ENCODE measurements around the gene RNF34.
A peak's percentile ranks its signal among the peaks of the same experiment; 100 is the strongest.

RNF34 gene

DNA sequence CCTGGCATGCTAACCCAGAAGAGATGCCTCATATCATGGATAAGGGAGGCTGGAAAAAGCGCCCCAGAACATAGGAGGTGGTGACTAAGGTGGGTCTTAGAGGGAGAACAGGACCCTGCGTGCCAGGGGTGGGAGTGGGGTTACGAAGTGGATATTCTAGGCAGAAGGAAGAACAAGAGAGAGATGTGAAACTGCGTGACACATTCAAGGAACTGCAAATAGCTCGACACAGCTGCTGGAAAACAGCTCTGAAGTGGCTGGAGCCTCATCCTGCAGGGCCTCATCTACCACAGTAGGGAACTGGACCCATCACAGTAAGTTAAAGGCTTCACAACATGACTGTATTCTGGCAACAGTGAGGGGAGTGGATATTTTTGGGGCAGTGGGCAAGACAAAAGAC is 61.1 kb downstream of the RNF34 start:
- CTCF ChIA-PET = interaction anchor here (0.9 to 10.3 kb wide), 4 partner anchors 17 to 333 kb away, joined by 3 to 79 read pairs (median 4); partner anchors contain the start of gene RHOF
- peak; percentile 13 for DNase-seq (ENCODE audit: extremely low spot score)
- TF ChIP-seq, protein P1, sequence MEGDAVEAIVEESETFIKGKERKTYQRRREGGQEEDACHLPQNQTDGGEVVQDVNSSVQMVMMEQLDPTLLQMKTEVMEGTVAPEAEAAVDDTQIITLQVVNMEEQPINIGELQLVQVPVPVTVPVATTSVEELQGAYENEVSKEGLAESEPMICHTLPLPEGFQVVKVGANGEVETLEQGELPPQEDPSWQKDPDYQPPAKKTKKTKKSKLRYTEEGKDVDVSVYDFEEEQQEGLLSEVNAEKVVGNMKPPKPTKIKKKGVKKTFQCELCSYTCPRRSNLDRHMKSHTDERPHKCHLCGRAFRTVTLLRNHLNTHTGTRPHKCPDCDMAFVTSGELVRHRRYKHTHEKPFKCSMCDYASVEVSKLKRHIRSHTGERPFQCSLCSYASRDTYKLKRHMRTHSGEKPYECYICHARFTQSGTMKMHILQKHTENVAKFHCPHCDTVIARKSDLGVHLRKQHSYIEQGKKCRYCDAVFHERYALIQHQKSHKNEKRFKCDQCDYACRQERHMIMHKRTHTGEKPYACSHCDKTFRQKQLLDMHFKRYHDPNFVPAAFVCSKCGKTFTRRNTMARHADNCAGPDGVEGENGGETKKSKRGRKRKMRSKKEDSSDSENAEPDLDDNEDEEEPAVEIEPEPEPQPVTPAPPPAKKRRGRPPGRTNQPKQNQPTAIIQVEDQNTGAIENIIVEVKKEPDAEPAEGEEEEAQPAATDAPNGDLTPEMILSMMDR (IDR thresholded peaks at IDR 0.05; ENCODE audit: control extremely low read depth, extremely low read depth, low read depth, missing control alignments) = no peak
- POLR2A ChIA-PET = no interaction called here

DNA sequence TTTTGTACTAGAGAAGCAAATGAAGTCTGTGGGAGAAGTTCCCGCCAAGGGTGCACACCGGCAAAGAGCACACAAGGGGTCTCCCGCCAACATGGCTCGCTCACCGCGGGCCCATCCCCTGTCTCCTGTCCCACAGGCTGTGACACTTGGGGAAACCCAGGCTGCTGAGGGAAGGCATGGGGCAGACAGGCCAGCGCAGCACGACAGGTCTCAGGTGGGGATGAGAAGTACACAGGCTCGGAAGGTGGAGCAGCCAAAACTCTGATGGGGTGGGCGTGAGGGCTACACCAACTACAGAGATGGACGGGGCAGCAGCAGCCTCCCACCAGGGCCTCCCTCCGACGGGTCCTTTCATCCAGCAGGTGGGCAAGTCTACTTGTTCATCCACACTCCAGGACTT is 64.4 kb downstream of the RNF34 start:
- no peak for DNase-seq (ENCODE audit: extremely low spot score)
- TF ChIP-seq, protein P1 (IDR thresholded peaks at IDR 0.05; ENCODE audit: control extremely low read depth, extremely low read depth, low read depth, missing control alignments) = no peak
- ChIA-PET CTCF (interaction anchor here (1.0 to 1.4 kb wide), 5 partner anchors 10 to 330 kb away, joined by 3 read pairs; no protein-coding TSS in a partner anchor), POLR2A (no interaction called here)

DNA sequence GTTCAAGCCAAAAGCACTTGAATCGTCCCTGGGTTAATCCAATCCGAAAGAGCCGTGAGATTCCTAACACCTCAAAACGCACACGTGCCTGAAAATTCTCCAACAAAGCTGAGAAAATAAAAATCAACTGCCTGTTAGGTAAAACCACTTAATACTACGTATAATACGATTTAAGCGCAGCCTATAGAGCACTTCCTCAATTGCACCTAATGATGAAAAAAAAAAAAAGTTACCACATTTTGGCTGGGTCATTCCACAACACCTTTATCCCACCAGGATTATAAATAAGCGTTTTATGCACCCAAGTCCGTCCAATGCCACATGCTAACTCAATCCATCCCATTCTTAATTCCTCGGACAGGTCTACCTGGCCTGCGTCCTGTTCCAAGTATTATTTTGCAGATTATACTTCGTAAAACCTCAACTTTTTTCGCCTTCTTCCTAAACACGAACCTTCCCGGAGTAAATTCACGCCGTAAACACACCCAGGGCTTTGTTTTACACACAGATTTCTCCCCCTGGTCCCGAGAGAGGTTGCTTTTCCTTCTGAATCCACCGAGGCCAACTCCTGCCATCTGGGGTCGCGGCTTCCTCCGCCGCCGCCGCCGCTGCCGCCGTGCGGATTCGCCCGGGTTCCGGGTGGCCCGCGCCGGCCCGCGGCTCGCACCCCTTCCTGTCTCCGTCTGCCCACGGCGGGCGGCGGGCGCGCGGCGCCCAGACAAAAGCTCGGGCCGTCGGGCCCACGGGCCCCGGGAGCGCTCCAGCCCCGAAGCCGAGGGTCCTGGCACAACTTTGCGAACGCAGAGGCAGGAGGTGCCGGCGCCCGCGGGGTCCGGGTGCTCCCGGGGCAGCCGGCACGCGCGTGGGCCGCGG is 66.2 kb downstream of the RNF34 start:
- DNase-seq (ENCODE audit: extremely low spot score) = peak; percentile 36
- TF ChIP-seq, protein P1 (IDR thresholded peaks at IDR 0.05; ENCODE audit: control extremely low read depth, extremely low read depth, low read depth, missing control alignments) = no peak
- ChIA-PET POLR2A (no interaction called here), CTCF (no interaction called here)

DNA sequence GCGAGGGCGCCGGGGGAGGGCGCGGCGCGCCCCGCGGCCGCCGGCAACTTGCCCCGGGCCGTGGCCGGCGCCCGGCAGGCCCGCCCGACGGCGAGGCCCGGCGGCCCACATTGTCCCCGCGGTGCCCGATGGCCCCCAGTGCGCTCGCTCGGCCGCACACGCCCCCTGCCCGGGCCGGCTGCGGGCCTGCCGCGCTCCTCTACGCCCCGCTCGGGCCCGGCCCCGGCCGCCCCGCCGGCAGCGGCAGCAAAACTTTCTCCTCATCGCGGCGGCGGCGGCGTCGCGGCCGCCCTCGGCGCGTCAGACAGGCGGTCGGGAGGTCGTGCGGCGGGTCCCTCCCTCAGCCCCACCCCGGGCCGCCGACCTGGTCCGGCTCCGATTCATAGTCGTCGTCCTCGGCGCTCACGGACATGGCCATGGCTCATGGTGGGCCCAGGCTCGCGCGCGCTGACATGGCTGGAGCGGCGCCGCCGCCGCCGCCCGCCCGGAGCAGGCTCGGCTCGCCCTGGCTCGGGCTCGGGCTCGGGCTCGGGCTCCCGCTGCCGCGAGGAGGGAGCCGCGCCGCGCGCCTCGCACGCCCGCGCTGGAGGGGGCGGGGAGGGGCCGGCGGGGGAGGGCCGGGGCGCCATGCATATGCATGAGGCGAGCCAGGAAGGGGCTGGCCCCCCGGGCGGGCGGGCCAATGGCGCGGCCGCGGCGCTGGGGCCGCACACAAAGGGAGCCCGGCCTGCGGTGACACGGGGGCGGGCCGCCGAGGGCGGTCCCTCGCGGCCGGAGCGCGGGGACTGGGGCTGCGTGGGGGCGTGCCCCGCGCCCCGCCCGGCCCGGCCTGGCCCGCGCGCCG is 67.1 kb downstream of the RNF34 start:
- TF ChIP-seq, protein P1 (IDR thresholded peaks at IDR 0.05; ENCODE audit: control extremely low read depth, extremely low read depth, low read depth, missing control alignments) = no peak
- CTCF ChIA-PET = interaction anchor here (1.9 to 2.5 kb wide), 2 partner anchors 12 to 24 kb away, joined by 8 to 15 read pairs; no protein-coding TSS in a partner anchor
- peak; percentile 98 for DNase-seq (ENCODE audit: extremely low spot score)
- POLR2A ChIA-PET = no interaction called here

DNA sequence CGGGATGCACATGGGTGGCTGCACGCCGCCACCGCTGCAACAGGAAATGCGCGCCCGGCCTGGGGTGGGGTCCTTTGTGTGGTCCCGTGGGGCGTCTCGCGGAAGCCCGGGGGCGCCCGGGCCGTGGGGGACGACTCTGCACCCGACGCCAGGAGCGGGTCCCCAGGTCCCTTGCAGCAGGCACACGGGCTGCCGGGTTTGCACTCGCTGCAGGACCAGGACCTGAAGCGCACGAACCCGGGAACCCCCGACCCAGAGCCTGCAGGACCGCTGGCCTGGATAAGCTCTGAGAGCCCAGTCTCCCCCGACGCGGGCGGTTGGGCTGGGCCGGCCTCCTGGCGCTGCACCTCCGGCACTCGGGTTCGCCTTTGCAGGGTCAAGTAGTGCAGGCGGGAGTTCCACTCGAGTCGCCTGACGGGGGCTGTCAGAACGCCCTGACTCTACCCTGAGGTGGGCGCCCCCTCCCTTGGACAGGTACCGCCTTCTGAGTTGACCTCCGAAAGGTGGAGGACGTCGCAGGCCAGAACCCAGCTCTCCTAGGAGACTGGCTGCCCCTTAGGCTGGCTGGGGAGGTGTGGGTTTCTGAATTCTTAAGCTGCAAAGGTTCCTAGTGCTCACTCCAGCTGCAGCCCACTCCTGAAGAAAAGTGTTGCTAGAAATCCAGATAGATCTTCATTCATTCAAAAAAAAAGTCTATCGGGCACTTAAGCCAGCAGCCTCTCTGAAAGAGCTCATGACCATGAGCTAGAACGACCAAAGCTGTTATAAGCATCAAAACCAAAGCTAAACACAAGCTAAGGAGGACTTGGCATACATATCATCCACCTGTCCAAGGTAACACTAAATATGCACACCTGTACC is 68.0 kb downstream of the RNF34 start:
- POLR2A ChIA-PET = interaction anchor here (0.6 kb wide), 1 partner anchor 138 kb away, joined by 4 read pairs; no protein-coding TSS in a partner anchor

More for the DNA sequence above, 68.0 kb downstream of the RNF34 start:
- CTCF ChIA-PET = interaction anchor here (0.8 to 2.5 kb wide), 6 partner anchors 8 to 201 kb away, joined by 3 to 15 read pairs (median 4); partner anchors contain the start of gene MORN3
- TF ChIP-seq, protein P1 (IDR thresholded peaks at IDR 0.05; ENCODE audit: control extremely low read depth, extremely low read depth, low read depth, missing control alignments) = no peak
- DNase-seq (ENCODE audit: extremely low spot score) = no peak

Measured in GM10248 (cell line).